ENCODE results near the gene ASB1. TPM values are rescaled to one million over a fixed set of nuclear protein-coding genes. Genes with fewer than 3 reads are reported as not detected.

The ASB1 gene
- total and polyA plus RNA-seq, 2 donors (not counting 1 experiment from before 2014, with no cell fraction given), result 31.9 to 50.7 TPM

DNA sequence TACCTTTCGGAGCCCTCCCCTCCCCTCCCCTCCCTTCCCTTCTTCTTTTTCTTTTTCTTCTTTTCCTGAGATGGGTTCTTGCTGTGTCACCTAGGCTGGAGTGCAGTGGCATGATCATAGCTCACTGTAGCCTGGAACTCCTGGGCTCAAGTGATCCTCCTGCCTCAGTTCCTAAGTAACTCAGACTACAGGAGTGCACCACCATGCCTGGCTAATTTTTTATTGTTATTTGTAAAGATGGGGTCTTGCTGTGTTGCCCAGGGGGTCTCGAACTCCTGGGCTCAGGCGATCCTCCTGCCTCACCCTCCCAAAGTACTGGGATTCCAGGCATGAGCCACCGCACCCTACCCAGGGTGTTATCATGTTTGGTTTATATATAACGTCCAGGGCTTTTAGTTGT lies 66.7 kb downstream of the ASB1 start:
- no peak overlapping the region for H3K27ac Mint-ChIP-seq
- ChIA-PET POLR2A (no interaction called here), CTCF (no interaction called here)
- ATAC-seq (ENCODE audit: low read depth), result no peak
- H3K4me1 Mint-ChIP-seq, result peaks cover 16% of the 10 kb centered on the region
- no peaks in the 10 kb centered on the region for H3K9me3 ChIP-seq (ENCODE audit: control extremely low read depth in 1 of 3, control insufficient read depth in 2 of 3, insufficient read depth in 1 of 3, low read length in 2 of 3)
- no peak for DNase-seq
- H3K36me3 ChIP-seq (replicated peaks in 1 of 2; ENCODE audit: control extremely low read depth in 1 of 2, control insufficient read depth in 1 of 2, extremely low read depth in 1 of 2, insufficient read depth in 2 of 2, low read length in 1 of 2), result no peaks in the 10 kb centered on the region
- peaks cover 15% of the 10 kb centered on the region for H3K27me3 Mint-ChIP-seq
- no peaks in the 10 kb centered on the region for H3K9me3 Mint-ChIP-seq (ENCODE audit: insufficient read depth)
- no CpG with 5 or more reads among the region's 5 CpGs for whole genome bisulfite sequencing (ENCODE audit: insufficient coverage)
- H2AFZ ChIP-seq (ENCODE audit: insufficient read depth, low read depth, low read length, poor library complexity, severe bottlenecking), result no peak overlapping the region
- H4K20me1 ChIP-seq (ENCODE audit: control insufficient read depth, insufficient read depth, low read length, poor library complexity, severe bottlenecking), result no peaks in the 10 kb centered on the region
- H3K4me3 ChIP-seq (ENCODE audit: control extremely low read depth in 1 of 5, extremely low read depth in 1 of 5, insufficient read depth in 1 of 5, low read depth in 2 of 5, low read length in 4 of 5), result no peak overlapping the region
- no peak overlapping the region for H3K27ac ChIP-seq (ENCODE audit: low read length in 2 of 2)
- H3K4me1 ChIP-seq (ENCODE audit: control insufficient read depth in 2 of 2, insufficient read depth in 2 of 2, low read length in 2 of 2), result peaks cover 11 to 14% of the 10 kb centered on the region in 2 donors
- peak overlapping the region; percentile 64 for H3K4me2 ChIP-seq (replicated peaks; ENCODE audit: low read depth, low read length, poor library complexity, severe bottlenecking)
- no peaks in the 10 kb centered on the region for H3K79me2 ChIP-seq (ENCODE audit: control insufficient read depth, insufficient read depth, low read length)
- intact Hi-C loops (cut with micrococcal nuclease), result no loop called here
- H3K9ac ChIP-seq (ENCODE audit: low read length), result peak overlapping the region; percentile 32
- H3K27me3 ChIP-seq (replicated peaks in 1 of 4; ENCODE audit: control extremely low read depth in 1 of 4, control insufficient read depth in 3 of 4, insufficient read depth in 4 of 4, low read length in 3 of 4), result no peaks in the 10 kb centered on the region
- TF ChIP-seq, protein P1, sequence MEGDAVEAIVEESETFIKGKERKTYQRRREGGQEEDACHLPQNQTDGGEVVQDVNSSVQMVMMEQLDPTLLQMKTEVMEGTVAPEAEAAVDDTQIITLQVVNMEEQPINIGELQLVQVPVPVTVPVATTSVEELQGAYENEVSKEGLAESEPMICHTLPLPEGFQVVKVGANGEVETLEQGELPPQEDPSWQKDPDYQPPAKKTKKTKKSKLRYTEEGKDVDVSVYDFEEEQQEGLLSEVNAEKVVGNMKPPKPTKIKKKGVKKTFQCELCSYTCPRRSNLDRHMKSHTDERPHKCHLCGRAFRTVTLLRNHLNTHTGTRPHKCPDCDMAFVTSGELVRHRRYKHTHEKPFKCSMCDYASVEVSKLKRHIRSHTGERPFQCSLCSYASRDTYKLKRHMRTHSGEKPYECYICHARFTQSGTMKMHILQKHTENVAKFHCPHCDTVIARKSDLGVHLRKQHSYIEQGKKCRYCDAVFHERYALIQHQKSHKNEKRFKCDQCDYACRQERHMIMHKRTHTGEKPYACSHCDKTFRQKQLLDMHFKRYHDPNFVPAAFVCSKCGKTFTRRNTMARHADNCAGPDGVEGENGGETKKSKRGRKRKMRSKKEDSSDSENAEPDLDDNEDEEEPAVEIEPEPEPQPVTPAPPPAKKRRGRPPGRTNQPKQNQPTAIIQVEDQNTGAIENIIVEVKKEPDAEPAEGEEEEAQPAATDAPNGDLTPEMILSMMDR (IDR thresholded peaks at IDR 0.05), result no peak
- TF ChIP-seq EZH2 (IDR thresholded peaks at IDR 0.05; ENCODE audit: borderline replicate concordance, insufficient read depth, low read depth, low read length, poor library complexity, severe bottlenecking), result no peak
- peak overlapping the region; percentile 68 for H3K4me3 Mint-ChIP-seq

GRCh38 chr2:238493880-238494572 lies 67.3 kb downstream of the ASB1 start:
- Histone ChIP-seq H3K79me2 (ENCODE audit: control insufficient read depth, insufficient read depth, low read length) (no peaks in the 10 kb centered on the region), H3K4me2 (replicated peaks; ENCODE audit: low read depth, low read length, poor library complexity, severe bottlenecking) (peak overlapping the region; percentile 64), H4K20me1 (ENCODE audit: control insufficient read depth, insufficient read depth, low read length, poor library complexity, severe bottlenecking) (no peaks in the 10 kb centered on the region), H3K9me3 (ENCODE audit: control extremely low read depth in 1 of 3, control insufficient read depth in 2 of 3, insufficient read depth in 1 of 3, low read length in 2 of 3) (no peaks in the 10 kb centered on the region), H3K36me3 (replicated peaks in 1 of 2; ENCODE audit: control extremely low read depth in 1 of 2, control insufficient read depth in 1 of 2, extremely low read depth in 1 of 2, insufficient read depth in 2 of 2, low read length in 1 of 2) (no peaks in the 10 kb centered on the region), H2AFZ (ENCODE audit: insufficient read depth, low read depth, low read length, poor library complexity, severe bottlenecking) (no peak overlapping the region), H3K9ac (ENCODE audit: low read length) (peak overlapping the region; percentile 32), H3K27me3 (replicated peaks in 1 of 4; ENCODE audit: control extremely low read depth in 1 of 4, control insufficient read depth in 3 of 4, insufficient read depth in 4 of 4, low read length in 3 of 4) (no peaks in the 10 kb centered on the region), H3K27ac (ENCODE audit: low read length in 2 of 2) (no peak overlapping the region), H3K4me1 (ENCODE audit: control insufficient read depth in 2 of 2, insufficient read depth in 2 of 2, low read length in 2 of 2) (peaks cover 11 to 14% of the 10 kb centered on the region in 2 donors), H3K4me3 (ENCODE audit: control extremely low read depth in 1 of 5, extremely low read depth in 1 of 5, insufficient read depth in 1 of 5, low read depth in 2 of 5, low read length in 4 of 5) (peak overlapping the region in 3 of 5 experiments; percentile 2 to 23 (median 22))
- ATAC-seq (ENCODE audit: low read depth) (peak; percentile 33), DNase-seq (peak; percentile 7)
- Mint-ChIP-seq H3K9me3 (ENCODE audit: insufficient read depth) (no peaks in the 10 kb centered on the region), H3K27me3 (peaks cover 15% of the 10 kb centered on the region), H3K4me3 (peak overlapping the region; percentile 68), H3K4me1 (peaks cover 16% of the 10 kb centered on the region), H3K27ac (no peak overlapping the region)
- intact Hi-C loops (cut with micrococcal nuclease), result no loop called here
- CTCF ChIA-PET, result no interaction called here
- POLR2A ChIA-PET, result no interaction called here
- TF ChIP-seq, protein P1 (IDR thresholded peaks at IDR 0.05), result no peak
- no peak for TF ChIP-seq EZH2 (IDR thresholded peaks at IDR 0.05; ENCODE audit: borderline replicate concordance, insufficient read depth, low read depth, low read length, poor library complexity, severe bottlenecking)
- WGBS (ENCODE audit: insufficient coverage), result 28% methylated on average over 14 of the region's 18 CpGs

Measured in B cell (primary cell).